ENCODE data around the gene NLGN4X.

The NLGN4X gene

GRCh38 chrX:6257025-6257424, 28.4 kb upstream of the NLGN4X start:
- Histone ChIP-seq H3K27me3 (ENCODE audit: low read length) (no peaks in the 10 kb centered on the region), H3K4me2 (ENCODE audit: low read depth, low read length, poor library complexity, severe bottlenecking) (no peak overlapping the region), H3K27ac (ENCODE audit: low read depth, low read length) (no peak overlapping the region), H3K36me3 (ENCODE audit: low read length) (no peaks in the 10 kb centered on the region), H4K20me1 (ENCODE audit: low read depth, low read length) (no peaks in the 10 kb centered on the region), H3K9me3 (ENCODE audit: insufficient read depth, low read length) (no peaks in the 10 kb centered on the region), H3K79me2 (ENCODE audit: insufficient read depth, low read length) (no peaks in the 10 kb centered on the region), H3F3A (ENCODE audit: insufficient read depth) (no peaks in the 10 kb centered on the region), H3K9ac (ENCODE audit: low read length) (no peak overlapping the region), H2AFZ (ENCODE audit: low read depth, low read length, severe bottlenecking) (no peak overlapping the region), H3K9me2 (replicated peaks; ENCODE audit: insufficient read depth, low read length) (no peaks in the 10 kb centered on the region), H3K4me3 (ENCODE audit: insufficient read depth, low read length, poor library complexity, severe bottlenecking) (no peak overlapping the region)
- TF ChIP-seq CTCF (IDR thresholded peaks at IDR 0.05; ENCODE audit: insufficient read depth, low read length, poor library complexity, severe bottlenecking) = no peak
- TF ChIP-seq EZH2phosphoT487 (conservative IDR thresholded peaks at IDR 0.05; ENCODE audit: low read length) = no peak

- no peaks in the 10 kb centered on the region for H3K79me2 ChIP-seq (ENCODE audit: insufficient read depth, low read length)
- H3K4me3 ChIP-seq (ENCODE audit: insufficient read depth, low read length, poor library complexity, severe bottlenecking) = no peak overlapping the region
- no peaks in the 10 kb centered on the region for H3K36me3 ChIP-seq (ENCODE audit: low read length)
- H4K20me1 ChIP-seq (ENCODE audit: low read depth, low read length) = no peaks in the 10 kb centered on the region
- H3K27me3 ChIP-seq (ENCODE audit: low read length) = no peaks in the 10 kb centered on the region
- no peaks in the 10 kb centered on the region for H3K9me2 ChIP-seq (replicated peaks; ENCODE audit: insufficient read depth, low read length)
- H2AFZ ChIP-seq (ENCODE audit: low read depth, low read length, severe bottlenecking) = no peak overlapping the region
- no peak overlapping the region for H3K9ac ChIP-seq (ENCODE audit: low read length)
- no peaks in the 10 kb centered on the region for H3F3A ChIP-seq (ENCODE audit: insufficient read depth)
- no peak overlapping the region for H3K27ac ChIP-seq (ENCODE audit: low read depth, low read length)
- H3K9me3 ChIP-seq (ENCODE audit: insufficient read depth, low read length) = no peaks in the 10 kb centered on the region
- TF ChIP-seq CTCF (IDR thresholded peaks at IDR 0.05; ENCODE audit: insufficient read depth, low read length, poor library complexity, severe bottlenecking) (no peak), EZH2phosphoT487 (conservative IDR thresholded peaks at IDR 0.05; ENCODE audit: low read length) (no peak)
- no peak overlapping the region for H3K4me2 ChIP-seq (ENCODE audit: low read depth, low read length, poor library complexity, severe bottlenecking)
These were observed 16.0 kb upstream of the NLGN4X start for GRCh38 chrX:6244666-6245065.

- Histone ChIP-seq H3K27me3 (ENCODE audit: low read length) (no peaks in the 10 kb centered on the region), H3K27ac (ENCODE audit: low read depth, low read length) (no peak overlapping the region), H3K4me3 (ENCODE audit: insufficient read depth, low read length, poor library complexity, severe bottlenecking) (no peak overlapping the region), H3K36me3 (ENCODE audit: low read length) (no peaks in the 10 kb centered on the region), H3K9me3 (ENCODE audit: insufficient read depth, low read length) (no peaks in the 10 kb centered on the region), H3K9me2 (replicated peaks; ENCODE audit: insufficient read depth, low read length) (no peaks in the 10 kb centered on the region), H3K9ac (ENCODE audit: low read length) (no peak overlapping the region), H3K79me2 (ENCODE audit: insufficient read depth, low read length) (no peaks in the 10 kb centered on the region), H3F3A (ENCODE audit: insufficient read depth) (no peaks in the 10 kb centered on the region), H2AFZ (ENCODE audit: low read depth, low read length, severe bottlenecking) (no peak overlapping the region), H3K4me2 (ENCODE audit: low read depth, low read length, poor library complexity, severe bottlenecking) (no peak overlapping the region), H4K20me1 (ENCODE audit: low read depth, low read length) (no peaks in the 10 kb centered on the region)
- TF ChIP-seq CTCF (IDR thresholded peaks at IDR 0.05; ENCODE audit: insufficient read depth, low read length, poor library complexity, severe bottlenecking) = no peak
- TF ChIP-seq EZH2phosphoT487 (conservative IDR thresholded peaks at IDR 0.05; ENCODE audit: low read length) = no peak
These were observed 9.9 kb upstream of the NLGN4X start for GRCh38 chrX:6238576-6238975.

All from SU-DHL-6 (cell line).